ENCODE measurements around the gene FAM168A. TPM values are rescaled to one million over a fixed set of nuclear protein-coding genes. Genes with fewer than 3 reads are reported as not detected.
A peak's percentile ranks its signal among the peaks of the same experiment; 100 is the strongest.

FAM168A gene
- total and polyA plus RNA-seq, 10 of the 15 experiments (the other 5 are each of a cell fraction or from before 2014, with no cell fraction given) = 1.7 to 20.0 (median 10.0) TPM

GRCh38 chr11:73529204-73529530 is 68.7 kb downstream of the FAM168A start:
- ChIA-PET POLR2A (interaction anchor here (0.9 to 2.5 kb wide), 6 partner anchors 9 to 51 kb away, joined by 3 to 15 read pairs (median 6); no protein-coding TSS in a partner anchor), RAD21 (ENCODE audit: unreplicated experiment) (interaction anchor here (0.6 to 1.7 kb wide), 9 partner anchors 9 to 178 kb away, joined by 3 to 7 read pairs (median 4); no protein-coding TSS in a partner anchor), CTCF (interaction anchor here (0.6 to 2.9 kb wide), 6 partner anchors 21 to 126 kb away, joined by 3 to 10 read pairs (median 4); no protein-coding TSS in a partner anchor), SMC1A (ENCODE audit: uncharacterized antibody, unreplicated experiment) (interaction anchor here (0.6 to 4.5 kb wide), 12 partner anchors 9 to 178 kb away, joined by 3 to 30 read pairs (median 4); no protein-coding TSS in a partner anchor)
- H3K4me2 ChIP-seq (ENCODE audit: control insufficient read depth, insufficient read depth) = no peak overlapping the region
- peaks cover 2% of the 10 kb centered on the region; the same call in 1 of the 2 replicates for H3K79me2 ChIP-seq (ENCODE audit: control insufficient read depth, insufficient read depth, low read length)
- no peaks in the 10 kb centered on the region for H4K20me1 ChIP-seq (ENCODE audit: control insufficient read depth, insufficient read depth)
- no peak overlapping the region for H3K27ac ChIP-seq (ENCODE audit: control insufficient read depth, insufficient read depth)
- ATAC-seq (no peak), FAIRE-seq (no peak), DNase-seq (ENCODE audit: low read depth, low spot score) (no peak)
- H3K36me3 ChIP-seq (ENCODE audit: control insufficient read depth in 2 of 2, insufficient read depth in 2 of 2, low read length in 1 of 2) = no peaks in the 10 kb centered on the region
- H3K9me3 ChIP-seq (replicated peaks; ENCODE audit: control insufficient read depth, insufficient read depth, low read length) = no peaks in the 10 kb centered on the region
- H3K4me3 ChIP-seq = no peak overlapping the region
- H3K4me1 ChIP-seq (ENCODE audit: control insufficient read depth, insufficient read depth, low read length) = peaks cover 11% of the 10 kb centered on the region
- in situ Hi-C loops (cut with MboI) = no loop called here
- no TSS peak for BruUV-seq (replicated peaks)
- no peak overlapping the region for H2AFZ ChIP-seq (ENCODE audit: control insufficient read depth, low read depth, low read length)
- no peak overlapping the region for H3K9ac ChIP-seq (ENCODE audit: control insufficient read depth, insufficient read depth, low read length)
- H3K27me3 ChIP-seq (replicated peaks in 1 of 2; ENCODE audit: control insufficient read depth in 2 of 2, insufficient read depth in 2 of 2, low read length in 1 of 2) = no peaks in the 10 kb centered on the region
- intact Hi-C loops (cut with micrococcal nuclease; ENCODE audit: unreplicated experiment) = no loop called here
- TF ChIP-seq TCF3 (IDR thresholded peaks at IDR 0.05; ENCODE audit: borderline replicate concordance, insufficient read depth, low read depth, low read length) (no peak), NR2F1 (conservative IDR thresholded peaks at IDR 0.05) (no peak), STAT1 (conservative IDR thresholded peaks at IDR 0.05) (no peak)

- no peaks in the 10 kb centered on the region for H3K27me3 ChIP-seq (replicated peaks in 1 of 2; ENCODE audit: control insufficient read depth in 2 of 2, insufficient read depth in 2 of 2, low read length in 1 of 2)
- H3K4me2 ChIP-seq (ENCODE audit: control insufficient read depth, insufficient read depth) = peak overlapping the region; percentile 52; the same call in 1 of the 2 replicates
- POLR2A ChIA-PET = interaction anchor here (0.6 to 2.5 kb wide), 9 partner anchors 8 to 50 kb away, joined by 3 to 15 read pairs (median 5); no protein-coding TSS in a partner anchor
- peak; percentile 47 for ATAC-seq
- peaks cover 2% of the 10 kb centered on the region; the same call in 1 of the 2 replicates for H3K79me2 ChIP-seq (ENCODE audit: control insufficient read depth, insufficient read depth, low read length)
- H3K4me1 ChIP-seq (ENCODE audit: control insufficient read depth, insufficient read depth, low read length) = peaks cover 11% of the 10 kb centered on the region
- RAD21 ChIA-PET (ENCODE audit: unreplicated experiment) = interaction anchor here (0.6 to 1.7 kb wide), 9 partner anchors 8 to 177 kb away, joined by 3 to 7 read pairs (median 4); no protein-coding TSS in a partner anchor
- peak overlapping the region; percentile 57 for H3K4me3 ChIP-seq
- in situ Hi-C loops (cut with MboI) = no loop called here
- no TSS peak for BruUV-seq (replicated peaks)
- SMC1A ChIA-PET (ENCODE audit: uncharacterized antibody, unreplicated experiment) = interaction anchor here (0.6 to 4.5 kb wide), 14 partner anchors 10 to 177 kb away, joined by 3 to 30 read pairs (median 4); no protein-coding TSS in a partner anchor
- CTCF ChIA-PET = interaction anchor here (0.6 to 2.9 kb wide), 8 partner anchors 15 to 125 kb away, joined by 3 to 10 read pairs (median 3); no protein-coding TSS in a partner anchor
- H3K27ac ChIP-seq (ENCODE audit: control insufficient read depth, insufficient read depth) = 0 out of 2 replicates have a peak overlapping the region, but pooled peaks have one; percentile 11
- H4K20me1 ChIP-seq (ENCODE audit: control insufficient read depth, insufficient read depth) = no peaks in the 10 kb centered on the region
- DNase-seq (ENCODE audit: low read depth, low spot score) = no peak
- H2AFZ ChIP-seq (ENCODE audit: control insufficient read depth, low read depth, low read length) = peak overlapping the region; percentile 73
- no peaks in the 10 kb centered on the region for H3K36me3 ChIP-seq (ENCODE audit: control insufficient read depth in 2 of 2, insufficient read depth in 2 of 2, low read length in 1 of 2)
- no peaks in the 10 kb centered on the region for H3K9me3 ChIP-seq (replicated peaks; ENCODE audit: control insufficient read depth, insufficient read depth, low read length)
- intact Hi-C loops (cut with micrococcal nuclease; ENCODE audit: unreplicated experiment) = no loop called here
- no peak for FAIRE-seq
- WGBS (ENCODE audit: insufficient coverage, insufficient replicate concordance, low lambda C conversion rate, missing lambda C conversion rate) = 67% methylated on average over 5 of the region's 5 CpGs
- peak overlapping the region; percentile 5; the same call in 1 of the 2 replicates for H3K9ac ChIP-seq (ENCODE audit: control insufficient read depth, insufficient read depth, low read length)
- no peak for TF ChIP-seq POLR2AphosphoS2 (IDR thresholded peaks at IDR 0.05; ENCODE audit: low read depth, low read length)
- TF ChIP-seq SPI1 (IDR thresholded peaks at IDR 0.05; ENCODE audit: borderline replicate concordance, insufficient read depth, low read depth, low read length) = no peak
- TF ChIP-seq CREB1 (IDR thresholded peaks at IDR 0.05; ENCODE audit: low read depth) = no peak
- no peak for TF ChIP-seq REST (IDR thresholded peaks at IDR 0.05; ENCODE audit: low read depth, low read length)
- peak; percentile 70; the same call in 1 of the 2 replicates for TF ChIP-seq ZNF384 (IDR thresholded peaks at IDR 0.05; ENCODE audit: borderline replicate concordance, low read depth, low read length)
- TF ChIP-seq BHLHE40 (IDR thresholded peaks at IDR 0.05; ENCODE audit: borderline replicate concordance in 1 of 2, low read depth in 2 of 2, low read length in 1 of 2) = no peak
Observed at GRCh38 chr11:73528483-73529203, 69.3 kb downstream of the FAM168A start.
